Coronary artery (tissue), 2 donors: ENCODE results near the gene GABARAPL2.

Experiments used
- DNase-seq: peaks from one replicate; pipeline ENCODE4 v3.0.0-alpha.2; 2017; ENCODE audit warnings: low spot score
- H3K27ac ChIP-seq, 2 donors: fragments of 200-600 bp; sonication (generic); one replicate each; pipeline ENCODE4 v1.5.1; 2016 to 2019
- H3K4me3 ChIP-seq: fragments of 200-600 bp; sonication (generic); 2 replicates; pipeline ENCODE4 v1.5.1; 2016; ENCODE audit warnings: mild to moderate bottlenecking, moderate library complexity
- CTCF ChIP-seq: fragments of 200-600 bp; sonication (generic); IDR thresholded peaks from one replicate; pipeline ENCODE4 v1.5.1; 2019; ENCODE audit warnings: antibody characterized with exemption

GABARAPL2 gene

GRCh38 chr16:75555707-75556430 is 10.3 kb upstream of the GABARAPL2 start, which contains the start of gene TMEM231:
Gene TMEM231 (minus strand): TSS chr16:75556252. CDS start chr16:75556209, 43 bp downstream.
- DNase-seq = peak; percentile 98
- Histone ChIP-seq H3K4me3 (peak within 1 kb of the TSS; percentile 85), H3K27ac (peak within 1 kb of the TSS; percentile 65 to 84)
- TF ChIP-seq CTCF = no peak

GRCh38 chr16:75556431-75556950 is 9.7 kb upstream of the GABARAPL2 start:
- Histone ChIP-seq H3K27ac (peak overlapping the region; percentile 65 to 84), H3K4me3 (peak overlapping the region; percentile 85)
- no peak for TF ChIP-seq CTCF
- no peak for DNase-seq

GRCh38 chr16:75558846-75559401 is 7.3 kb upstream of the GABARAPL2 start:
- no peak for DNase-seq
- Histone ChIP-seq H3K4me3 (no peak overlapping the region), H3K27ac (no peak overlapping the region)
- TF ChIP-seq CTCF = no peak

- H3K27ac ChIP-seq = no peak overlapping the region
These were observed 6.4 kb upstream of the GABARAPL2 start for GRCh38 chr16:75559564-75560372.

GRCh38 chr16:75565640-75566039 is 539 bp upstream of the GABARAPL2 start:
- no peak for TF ChIP-seq CTCF
- DNase-seq = no peak
- peak overlapping the region; percentile 75 to 80 for H3K27ac ChIP-seq
- peak overlapping the region; percentile 91 for H3K4me3 ChIP-seq

More at GRCh38 chr16:75559564-75560372, 6.4 kb upstream of the GABARAPL2 start:
- no peak overlapping the region for H3K4me3 ChIP-seq
- DNase-seq = no peak
- TF ChIP-seq CTCF = no peak

- TF ChIP-seq CTCF = no peak
- H3K27ac ChIP-seq = peak overlapping the region; percentile 75 to 80
- H3K4me3 ChIP-seq = peak overlapping the region; percentile 91
- DNase-seq = no peak
These were observed 628 bp downstream of the GABARAPL2 start for GRCh38 chr16:75566758-75567255.
